GM04503 (cell line): ENCODE results near the gene NOPCHAP1.
A peak's percentile ranks its signal among the peaks of the same experiment; 100 is the strongest.
"Not testable (repeated sequence)": the region's sequence is repeated elsewhere in the genome, so short reads cannot be mapped to it uniquely, and the experiment has no call there.

Experiments
- DNase-seq: peaks from one replicate; pipeline ENCODE4 v3.0.0-alpha.2; 2012; ENCODE audit warnings: low read depth

NOPCHAP1 gene, protein sequence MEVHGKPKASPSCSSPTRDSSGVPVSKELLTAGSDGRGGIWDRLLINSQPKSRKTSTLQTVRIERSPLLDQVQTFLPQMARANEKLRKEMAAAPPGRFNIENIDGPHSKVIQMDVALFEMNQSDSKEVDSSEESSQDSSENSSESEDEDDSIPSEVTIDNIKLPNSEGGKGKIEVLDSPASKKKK

DNA sequence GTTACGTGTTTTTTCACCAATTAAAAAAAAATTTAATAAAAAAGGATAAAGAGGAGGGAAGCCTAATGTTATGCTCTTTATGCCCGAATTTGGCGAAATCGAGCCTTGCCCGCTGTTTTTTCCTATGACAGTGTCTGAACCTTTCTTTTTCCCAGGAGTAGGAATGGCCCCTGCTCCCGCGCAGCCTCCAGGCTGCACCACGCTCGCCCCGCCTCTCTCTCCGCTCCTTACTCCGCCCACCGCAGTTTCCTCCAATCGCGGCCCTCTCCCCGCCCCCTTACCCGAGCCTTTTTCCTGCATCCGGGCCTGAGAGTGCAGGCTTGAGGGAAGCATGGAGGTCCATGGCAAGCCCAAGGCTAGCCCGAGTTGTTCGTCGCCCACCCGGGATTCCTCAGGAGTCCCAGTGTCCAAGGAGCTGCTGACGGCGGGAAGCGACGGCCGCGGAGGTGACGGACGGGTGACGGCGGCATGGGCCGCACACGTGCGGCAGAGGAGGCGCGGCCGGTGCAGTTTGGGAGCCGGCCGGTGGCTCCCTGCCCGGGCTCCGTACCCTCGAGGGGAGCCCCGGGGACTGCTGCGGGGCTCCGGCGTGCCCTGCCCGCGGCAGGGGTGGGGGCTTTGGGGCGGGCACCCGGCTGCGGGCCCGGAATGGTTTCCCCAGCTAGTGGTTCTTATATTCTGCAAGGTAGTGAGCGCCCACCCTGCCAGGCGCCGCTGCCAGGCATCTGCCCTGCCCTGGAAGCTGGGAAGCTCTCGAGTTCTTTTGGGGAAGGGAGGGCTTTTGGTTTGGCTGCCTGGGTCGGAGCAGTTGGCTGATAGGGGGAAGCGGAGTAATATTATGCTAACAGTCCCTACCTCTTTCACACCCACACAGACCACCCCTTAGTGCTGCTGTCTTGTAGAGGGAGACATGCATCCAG is at the start of gene NOPCHAP1:
TSS of gene NOPCHAP1 (plus strand) at position 295 of the 920 bp plus-strand sequence. CDS start at position 332, 37 bp downstream.
- peak; percentile 44 for DNase-seq

DNA sequence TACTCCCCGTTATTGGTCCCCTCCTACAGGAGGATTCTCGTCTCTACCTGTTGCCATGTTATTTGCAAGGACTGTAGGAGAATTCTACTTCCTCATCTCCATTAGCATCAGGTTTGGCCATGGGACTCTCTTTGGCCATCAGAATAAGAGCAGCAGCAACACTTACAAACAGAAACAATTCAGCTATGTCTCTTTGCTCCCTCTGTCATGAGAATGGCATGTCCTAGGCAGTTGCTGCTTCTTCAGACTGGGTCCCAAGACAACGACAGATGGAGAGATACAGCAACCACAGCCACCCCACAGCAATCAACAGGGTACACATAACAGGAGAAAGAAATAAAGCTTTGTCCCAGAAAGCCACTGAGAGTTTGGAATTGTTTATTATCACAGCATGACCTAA is 47.7 kb upstream of the NOPCHAP1 start:
- DNase-seq = no peak

DNA sequence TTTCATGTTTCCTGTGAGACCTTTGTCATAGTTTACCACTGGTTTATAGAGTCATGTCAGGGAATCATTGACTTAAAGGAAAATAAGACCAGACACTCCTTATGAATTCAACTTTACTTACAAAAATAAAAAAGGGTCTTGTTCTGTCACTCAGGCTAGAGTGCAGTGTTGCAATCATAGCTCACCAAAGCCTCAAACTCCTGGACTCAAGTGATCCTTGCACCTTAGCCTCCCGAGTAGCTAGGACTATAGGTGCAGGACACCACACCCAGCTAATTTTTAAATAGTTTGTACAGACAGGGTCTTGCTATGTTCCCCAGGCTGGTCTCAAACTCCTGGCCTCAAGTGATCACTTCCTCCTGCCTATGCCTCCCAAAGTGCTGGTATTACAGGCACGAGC is 47.0 kb upstream of the NOPCHAP1 start:
- DNase-seq = no peak

DNA sequence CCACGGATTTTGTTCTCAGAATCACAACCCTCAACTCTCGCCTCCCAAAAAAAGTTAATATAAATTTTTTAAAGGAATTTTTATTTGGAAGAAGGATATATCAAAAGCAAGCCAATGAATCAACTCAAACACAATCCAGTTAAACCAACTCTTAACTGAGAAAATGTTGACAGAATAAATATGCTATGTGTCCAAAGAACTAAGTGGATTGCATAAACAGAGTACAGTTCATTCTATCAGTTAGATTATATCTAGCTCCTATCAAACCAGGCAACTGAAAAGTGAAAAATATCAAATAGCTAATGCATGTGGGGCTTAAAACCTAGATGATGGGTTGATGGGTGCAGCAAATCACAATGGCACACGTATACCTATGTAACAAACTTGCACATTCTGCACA is 44.7 kb upstream of the NOPCHAP1 start:
- no peak for DNase-seq

DNA sequence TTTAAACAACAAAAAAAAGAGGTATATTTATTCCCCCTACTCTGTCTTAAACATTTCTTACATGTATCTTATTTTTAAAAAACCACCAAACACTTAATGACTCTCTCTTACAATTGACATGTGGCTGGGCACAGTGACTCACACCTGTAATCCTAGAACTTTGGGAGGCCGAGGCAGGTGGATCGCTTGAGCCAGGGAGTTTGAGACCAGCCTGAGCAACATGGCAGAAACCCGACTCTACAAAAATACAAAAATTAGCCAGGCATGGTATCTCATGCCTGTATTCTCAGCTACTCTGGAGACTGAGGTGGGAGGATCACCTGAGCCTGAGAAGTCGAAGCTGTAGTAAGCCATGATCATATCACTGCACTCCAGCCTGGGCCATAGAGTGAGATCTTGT is 44.0 kb upstream of the NOPCHAP1 start:
- no peak for DNase-seq

DNA sequence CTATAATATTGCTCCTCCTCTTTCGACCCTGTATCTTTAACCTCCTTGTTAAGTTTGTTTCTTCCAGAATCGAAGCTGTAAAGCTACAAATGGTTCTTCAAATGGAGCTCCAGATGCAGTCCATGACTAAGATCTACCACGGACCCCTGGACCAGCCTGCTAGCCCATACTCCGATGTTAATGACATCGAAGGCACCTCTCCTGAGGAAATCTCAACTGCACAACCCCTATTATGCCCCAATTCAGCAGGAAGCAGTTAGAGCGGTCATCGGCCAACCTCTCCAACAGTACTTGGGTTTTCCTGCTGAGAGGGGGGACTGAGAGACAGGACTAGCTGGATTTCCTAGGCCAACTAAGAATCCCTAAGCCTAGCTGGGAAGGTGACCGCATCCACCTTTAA is 42.7 kb upstream of the NOPCHAP1 start:
- DNase-seq = not testable (repeated sequence)

DNA sequence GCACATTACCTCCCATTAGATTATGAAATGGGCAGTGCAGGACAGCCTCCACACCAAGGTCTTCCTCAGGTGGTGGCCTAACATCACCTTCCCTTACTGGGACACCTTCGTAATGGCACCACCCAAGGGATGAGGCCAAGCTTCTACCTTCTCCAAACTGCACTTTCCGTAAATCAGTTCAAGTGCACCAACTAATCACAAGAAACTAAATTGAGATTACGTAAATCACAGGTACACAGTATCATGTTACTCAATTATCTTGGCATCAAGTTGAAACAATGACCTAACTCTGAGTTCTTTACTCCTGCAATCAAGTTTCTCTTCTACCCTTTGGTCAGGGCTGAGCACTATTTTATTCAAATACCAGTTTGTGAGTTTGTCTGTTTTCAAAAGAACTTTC is 41.9 kb upstream of the NOPCHAP1 start:
- DNase-seq = no peak

DNA sequence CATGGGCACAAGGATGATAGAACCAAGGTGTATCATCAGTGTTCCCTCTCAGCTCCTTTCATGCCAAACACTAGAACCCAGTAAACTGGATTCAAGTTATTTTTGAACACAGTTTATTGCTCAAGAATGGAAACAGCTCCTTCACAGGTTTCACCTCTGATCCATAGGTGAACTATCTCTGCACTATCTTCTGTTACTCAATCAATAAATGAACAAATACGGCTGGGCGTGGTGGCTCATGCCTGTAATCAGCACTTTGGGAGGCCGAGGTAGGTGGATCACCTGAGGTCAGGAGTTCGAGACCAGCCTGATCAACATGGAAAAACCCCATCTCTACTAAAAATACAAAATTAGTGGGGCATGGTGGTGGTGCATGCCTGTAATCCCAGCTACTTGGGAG is 37.4 kb upstream of the NOPCHAP1 start:
- DNase-seq = not testable (repeated sequence)

DNA sequence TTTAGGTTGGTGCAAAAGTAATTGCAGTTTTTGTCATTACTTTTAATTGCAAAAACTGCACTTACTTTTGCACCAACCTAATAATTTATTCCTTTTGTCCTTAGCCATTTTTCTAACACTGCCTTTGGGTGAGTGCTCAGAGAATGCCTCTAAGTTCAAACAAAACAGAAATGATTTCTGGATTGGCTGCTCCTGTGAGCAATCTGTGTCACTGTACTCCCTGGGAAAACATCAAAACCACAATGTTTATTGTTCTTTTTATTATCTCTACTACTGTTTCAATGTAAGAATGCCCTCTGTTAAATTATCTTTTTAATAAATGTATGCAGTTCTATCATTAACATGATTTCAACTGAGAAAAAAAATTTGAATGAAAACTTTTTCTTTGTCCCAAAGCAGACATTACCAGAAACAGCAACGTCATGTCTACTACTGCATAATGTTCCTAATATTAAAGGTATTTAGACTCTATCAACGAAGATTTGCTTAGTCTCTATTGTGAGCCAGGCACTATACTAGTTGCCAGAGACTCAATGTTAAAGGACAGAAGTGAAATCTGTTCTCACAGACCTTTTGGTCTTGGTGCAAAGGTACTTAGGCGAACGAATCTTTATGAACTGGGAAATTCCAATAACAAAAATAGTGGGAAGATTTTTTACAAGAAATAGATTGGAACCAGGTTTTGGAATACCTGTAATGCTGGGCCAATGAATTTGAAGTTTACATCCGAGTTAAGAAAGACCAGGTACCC is 34.2 kb upstream of the NOPCHAP1 start:
- DNase-seq = no peak

DNA sequence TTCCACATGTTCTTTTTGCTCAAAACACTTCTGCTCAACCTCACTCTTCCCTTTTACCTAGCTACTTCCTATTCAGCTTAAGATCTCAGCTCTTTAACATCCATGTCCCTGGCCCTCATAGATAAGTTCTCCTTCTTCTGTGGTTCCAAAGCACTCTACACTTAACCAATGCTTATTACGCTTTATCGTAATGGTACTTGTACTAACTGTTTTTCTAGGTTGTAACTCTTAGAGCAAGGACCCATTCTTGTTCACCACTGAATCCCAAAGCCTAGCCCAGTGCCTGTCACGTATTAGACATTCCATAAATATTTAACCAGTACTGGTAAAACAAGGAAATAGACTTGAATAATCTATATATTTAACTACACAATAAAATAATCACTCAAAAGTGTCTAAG is 33.3 kb upstream of the NOPCHAP1 start:
- no peak for DNase-seq

DNA sequence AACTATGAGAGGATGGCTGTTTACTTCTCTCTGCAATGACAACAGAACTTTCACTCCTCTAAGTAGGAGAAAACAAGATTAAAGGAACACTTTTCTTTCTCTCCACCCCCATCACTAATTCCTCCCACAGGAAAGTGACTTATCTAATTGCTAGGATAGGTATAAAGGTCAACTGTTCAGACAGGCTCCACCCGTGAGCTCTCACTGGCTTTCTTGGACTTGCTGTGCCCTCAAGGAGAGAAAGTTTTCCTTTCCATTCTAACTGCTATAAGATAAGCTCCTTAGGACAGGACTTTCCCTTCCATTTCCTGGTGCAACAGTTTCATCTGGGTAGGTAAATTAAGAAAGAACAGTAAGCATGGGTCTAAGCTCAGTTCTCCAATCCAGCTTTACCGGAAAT is 32.8 kb upstream of the NOPCHAP1 start:
- DNase-seq = no peak

DNA sequence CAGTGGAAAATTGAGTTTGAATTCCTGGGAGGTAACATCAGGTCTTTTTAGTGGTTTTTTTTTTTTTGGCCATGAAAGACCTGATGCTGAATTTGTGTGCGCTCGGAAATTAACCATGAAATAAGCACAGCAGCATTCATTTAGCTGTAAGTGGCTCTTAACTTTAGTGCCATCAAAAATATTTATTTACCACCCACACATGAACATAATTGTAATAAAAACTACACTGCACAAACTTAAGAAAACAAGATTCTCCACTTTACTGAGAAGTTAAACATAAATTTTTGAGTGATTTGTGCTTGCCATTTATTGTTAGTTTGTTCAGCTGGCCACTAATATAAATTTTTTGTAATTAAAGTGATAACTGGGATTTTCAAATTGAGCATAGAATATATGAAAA is 30.4 kb upstream of the NOPCHAP1 start:
- DNase-seq = no peak

DNA sequence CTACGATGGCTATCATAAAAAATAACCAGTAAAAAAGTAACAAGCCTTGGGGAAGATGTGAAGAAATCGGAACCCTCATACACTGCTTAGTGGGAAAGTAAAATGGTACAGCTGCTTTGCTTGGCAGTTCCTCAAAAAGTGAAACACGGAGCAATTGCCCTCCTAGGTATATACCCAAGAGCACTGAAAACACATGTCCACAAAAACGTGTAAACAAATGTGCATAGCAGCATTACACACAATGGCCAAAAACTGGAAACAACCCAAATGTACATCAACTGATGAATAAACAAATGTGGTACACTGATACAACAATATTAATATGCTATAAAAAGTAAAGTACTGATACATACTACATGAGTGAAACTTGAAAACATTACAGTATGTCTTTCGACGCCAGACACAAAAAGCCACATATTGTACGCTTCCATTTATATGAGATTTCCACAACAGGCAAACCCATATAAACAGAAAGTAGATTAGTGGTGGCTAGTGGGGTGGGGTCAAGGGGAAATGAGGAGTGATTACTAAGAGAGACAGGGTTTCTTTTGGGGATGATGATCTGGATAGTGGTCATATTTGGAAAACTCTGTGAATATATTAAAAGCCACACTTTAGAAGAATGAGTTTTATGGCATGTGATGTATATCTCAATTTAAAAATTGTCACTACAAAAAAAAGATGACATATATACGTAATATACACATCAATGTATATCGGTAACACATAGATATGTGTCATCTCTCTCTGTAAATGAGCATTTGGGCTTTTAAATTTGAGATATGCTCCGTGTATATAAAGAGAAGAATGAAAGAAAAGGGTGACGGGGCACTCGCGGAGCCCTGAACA is 29.0 kb upstream of the NOPCHAP1 start:
- DNase-seq = no peak

DNA sequence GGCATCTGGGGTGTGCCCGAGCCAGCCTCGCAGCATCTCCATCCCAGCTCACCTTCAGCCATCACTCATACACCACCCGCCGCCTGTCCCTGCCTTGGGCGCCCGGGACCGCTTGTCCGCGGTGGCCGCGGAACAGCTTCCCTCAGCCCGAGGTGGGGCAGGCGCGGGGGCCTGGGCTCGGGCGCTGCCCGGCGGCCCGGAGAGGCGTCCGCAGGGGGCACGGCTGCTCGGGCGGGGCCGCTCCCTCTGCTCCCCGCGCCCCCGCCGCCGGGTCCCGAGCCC is 28.5 kb upstream of the NOPCHAP1 start:
- DNase-seq = no peak

DNA sequence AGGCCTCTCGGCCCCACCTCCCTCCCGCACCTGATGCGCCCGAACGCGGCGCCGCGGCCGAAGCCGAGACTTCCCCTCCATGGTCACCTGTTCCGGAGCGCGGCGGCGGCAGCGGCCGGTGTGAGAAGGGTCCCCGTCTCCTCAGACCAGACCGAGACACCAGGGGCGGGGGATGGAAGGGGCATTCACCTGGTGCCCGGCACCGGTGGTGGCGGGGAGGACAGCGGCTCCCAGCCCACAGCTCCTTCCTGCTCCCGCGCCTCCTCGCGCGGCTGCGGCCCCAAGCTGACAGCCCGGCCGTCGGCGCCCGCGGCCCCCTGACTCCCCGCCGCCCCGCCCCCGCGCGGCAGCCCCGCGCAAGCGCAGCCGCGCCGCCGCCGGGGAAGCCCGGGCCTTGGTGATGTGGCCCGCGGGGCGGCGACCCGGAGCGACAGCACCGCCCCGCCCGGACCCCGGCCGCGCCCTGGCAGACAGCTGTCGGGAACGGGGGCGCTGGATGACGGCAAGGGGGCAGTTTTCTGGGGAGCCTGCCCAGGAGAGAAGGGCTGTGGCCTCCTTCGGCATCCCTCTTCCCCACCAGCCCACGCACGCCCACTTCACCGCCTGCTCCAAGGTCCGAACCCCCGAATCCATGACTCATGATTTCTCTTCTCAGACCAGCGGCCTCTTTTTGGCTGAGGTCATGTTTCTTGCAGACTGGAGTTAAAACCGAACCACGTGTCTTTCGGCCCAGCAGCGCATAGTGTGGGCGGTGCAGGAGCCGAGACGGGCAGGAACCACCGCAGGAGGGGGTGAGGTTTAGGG is 27.9 kb upstream of the NOPCHAP1 start, which contains the start of gene SLC41A2:
TSS of gene SLC41A2 (minus strand) at position 290 of the 804 bp plus-strand sequence. CDS start 29,763 bp downstream, outside the sequence.
- peak; percentile 74 for DNase-seq

DNA sequence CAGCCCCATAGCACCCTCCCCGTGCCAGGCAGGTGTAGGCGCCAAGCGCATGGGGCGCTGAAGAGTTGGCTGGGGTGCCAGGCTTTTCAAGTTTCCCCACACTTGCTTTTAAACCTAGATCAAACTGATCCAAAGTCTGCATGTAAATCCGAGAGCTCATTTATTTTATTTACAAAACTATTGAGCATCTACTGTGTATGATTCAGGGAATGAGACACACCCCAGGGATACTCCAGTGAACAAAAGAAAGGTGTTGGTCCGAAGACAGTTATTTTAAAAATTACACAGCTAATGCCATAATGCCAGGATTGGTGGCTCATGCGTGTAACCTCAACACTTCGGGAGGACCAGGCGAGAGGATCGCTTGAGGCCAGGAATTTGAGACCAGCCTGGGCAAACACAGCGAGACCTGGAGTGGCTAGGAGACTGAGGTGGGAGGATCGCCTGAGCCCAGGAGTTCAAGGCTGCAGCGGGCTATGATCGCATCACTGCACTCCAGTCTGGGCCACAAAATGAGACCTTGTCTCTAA is 27.2 kb upstream of the NOPCHAP1 start:
- no peak for DNase-seq

DNA sequence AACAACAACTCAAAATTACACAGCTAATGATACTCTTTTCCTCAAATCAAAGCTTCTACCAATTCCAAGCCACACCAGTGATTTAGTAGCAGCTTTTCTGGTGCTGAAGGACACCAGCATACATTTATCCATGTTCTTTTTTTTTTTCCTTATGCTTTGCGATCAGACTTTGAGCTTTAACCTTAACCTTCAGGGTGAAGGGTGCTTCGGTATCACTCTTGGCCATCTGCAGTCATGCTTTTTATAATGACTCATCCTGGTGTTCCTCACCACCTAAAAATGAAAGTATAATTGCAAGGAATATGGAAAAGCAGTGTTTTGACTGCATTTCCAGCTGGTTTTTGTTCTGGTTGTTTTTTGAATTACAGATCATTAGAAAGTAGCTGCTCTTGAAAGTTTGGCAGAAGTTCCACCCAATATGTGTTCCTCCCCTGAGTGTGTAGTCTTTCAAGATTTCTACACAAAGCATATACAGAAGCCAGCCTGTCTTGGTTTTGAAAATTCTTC is 26.7 kb upstream of the NOPCHAP1 start:
- DNase-seq = no peak

DNA sequence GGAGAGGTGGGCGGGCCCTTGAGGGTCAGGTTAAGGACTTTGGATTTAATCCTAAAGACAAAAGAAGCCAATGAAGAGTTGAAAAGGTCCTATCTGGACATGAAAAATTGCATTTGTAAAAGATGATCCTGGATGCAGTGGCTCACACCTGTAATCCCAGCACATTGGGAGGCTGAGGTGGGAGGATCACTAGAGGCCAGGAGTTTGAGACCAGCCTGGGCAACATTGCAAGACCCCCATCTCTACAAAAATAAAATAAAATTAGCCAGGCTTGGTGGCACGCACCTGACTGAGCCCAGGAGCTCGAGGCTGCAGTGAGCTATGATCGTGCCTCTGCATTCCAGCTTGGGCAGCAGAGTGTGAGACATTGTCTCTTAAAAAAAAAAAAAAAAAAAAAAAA is 25.7 kb upstream of the NOPCHAP1 start:
- no peak for DNase-seq

DNA sequence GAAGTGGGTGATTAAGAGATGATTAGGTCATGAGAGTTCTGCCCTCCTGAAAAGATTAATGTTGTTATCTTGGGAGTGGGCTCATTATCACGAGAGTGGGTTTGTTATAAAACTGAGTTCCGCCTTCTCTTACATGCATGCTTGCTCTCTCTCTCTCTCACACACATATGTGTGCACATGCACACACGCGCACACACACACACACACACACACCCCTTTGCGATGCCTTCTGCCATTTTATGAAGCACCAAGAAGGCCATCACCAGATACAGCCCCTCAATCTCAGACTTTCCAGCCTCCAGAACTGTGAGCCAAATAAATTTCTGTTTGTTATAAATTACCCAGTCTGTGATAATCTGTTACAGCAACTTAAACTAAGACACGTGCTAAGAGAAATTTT is 22.4 kb upstream of the NOPCHAP1 start:
- no peak for DNase-seq

DNA sequence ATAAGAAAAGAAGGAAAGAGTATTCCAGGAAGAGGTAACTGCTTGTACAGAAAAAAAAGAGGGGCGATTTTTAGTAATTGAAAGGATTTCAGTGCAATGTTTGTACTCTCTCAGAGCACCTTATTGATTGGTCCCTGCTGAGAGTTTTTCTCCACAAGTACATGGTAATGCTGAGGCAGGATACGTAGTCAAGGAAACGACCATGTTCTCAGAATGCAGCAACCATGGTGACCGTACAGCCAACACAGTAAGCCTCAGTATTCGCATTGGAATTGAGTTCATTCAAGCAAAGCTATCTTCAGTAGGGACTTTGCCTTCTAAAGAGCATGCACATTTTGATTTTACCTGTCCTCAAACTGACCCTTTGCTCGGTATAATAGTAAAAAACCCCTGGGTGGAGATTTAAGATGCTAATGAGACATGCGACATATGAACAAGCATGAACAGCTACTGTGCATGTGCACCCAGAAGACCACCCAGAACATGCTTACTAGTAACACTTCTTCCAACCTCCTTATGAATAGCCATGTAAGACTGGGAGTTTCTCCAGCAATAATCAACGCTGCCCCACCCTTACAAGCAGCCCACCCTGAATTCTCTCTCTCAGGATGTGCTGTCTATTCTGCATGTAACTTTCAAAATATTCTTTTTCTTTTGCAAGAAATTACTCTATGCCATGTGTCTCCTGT is 21.8 kb upstream of the NOPCHAP1 start:
- no peak for DNase-seq
